Nephron (organoid): ENCODE results near the gene CENPU.

Experiments
- H3K27ac Mint-ChIP-seq, 3 experiments: 2 replicates each; pipeline ENCODE4 v1.8.0; 2020; ENCODE audit warnings: mixed read lengths in 3 of 3, mild to moderate bottlenecking in 2 of 3, moderate library complexity in 1 of 3
- H3K27me3 Mint-ChIP-seq: 2 replicates; pipeline ENCODE4 v1.8.0; 2021; ENCODE audit warnings: low read depth, mild to moderate bottlenecking, moderate library complexity, mixed read lengths
- H3K36me3 Mint-ChIP-seq: 2 replicates; pipeline ENCODE4 v1.8.0; 2020; ENCODE audit warnings: low read depth, mixed read lengths
- H3K4me1 Mint-ChIP-seq: 2 replicates; pipeline ENCODE4 v1.8.0; 2020; ENCODE audit warnings: mixed read lengths
- H3K4me3 Mint-ChIP-seq, 3 experiments: 2 replicates each; pipeline ENCODE4 v1.8.0; 2020; ENCODE audit warnings: mild to moderate bottlenecking in 3 of 3, mixed read lengths in 3 of 3, moderate library complexity in 2 of 3
- H3K9me3 Mint-ChIP-seq: 2 replicates; pipeline ENCODE4 v1.8.0; 2020; ENCODE audit warnings: mixed read lengths
- CTCF ChIP-seq, 3 experiments: fragments of 200-600 bp; sonication (generic); IDR thresholded peaks; one replicate each; pipeline ENCODE4 v1.5.0; 2021; ENCODE audit warnings: antibody characterized with exemption in 3 of 3; ENCODE audit not compliant: unreplicated experiment in 3 of 3

Gene CENPU

DNA sequence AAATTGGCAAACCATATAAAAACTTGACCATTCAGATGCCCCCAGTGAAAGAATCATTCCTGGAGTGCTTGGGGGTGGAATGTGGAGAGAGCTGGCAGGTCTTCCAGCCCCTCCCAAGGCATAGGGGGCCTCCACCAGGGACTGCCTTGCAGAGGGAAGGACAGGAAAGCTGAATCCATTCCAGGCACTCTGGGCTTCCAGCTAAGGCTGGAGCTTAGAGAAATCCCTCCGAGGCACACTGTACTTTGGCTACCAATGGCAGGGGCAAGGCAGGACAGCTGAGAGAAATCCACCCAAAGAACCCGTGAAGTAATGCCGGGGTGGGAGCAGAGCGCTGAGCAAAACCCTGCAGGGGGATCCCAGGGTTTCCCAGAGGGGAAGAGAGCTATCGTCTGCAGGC lies 4.0 kb downstream of the CENPU start:
- Mint-ChIP-seq H3K4me3 (peak overlapping the region in 2 of 3 experiments; percentile 15 to 69), H3K9me3 (no peaks in the 10 kb centered on the region), H3K4me1 (peaks cover 39% of the 10 kb centered on the region), H3K27me3 (peaks cover 4% of the 10 kb centered on the region), H3K27ac (peak overlapping the region in 1 of 3 experiments; percentile 20), H3K36me3 (peaks cover 36% of the 10 kb centered on the region)
- TF ChIP-seq CTCF (IDR thresholded peaks at IDR 0.05; ENCODE audit: unreplicated experiment in 3 of 3) = no peak

DNA sequence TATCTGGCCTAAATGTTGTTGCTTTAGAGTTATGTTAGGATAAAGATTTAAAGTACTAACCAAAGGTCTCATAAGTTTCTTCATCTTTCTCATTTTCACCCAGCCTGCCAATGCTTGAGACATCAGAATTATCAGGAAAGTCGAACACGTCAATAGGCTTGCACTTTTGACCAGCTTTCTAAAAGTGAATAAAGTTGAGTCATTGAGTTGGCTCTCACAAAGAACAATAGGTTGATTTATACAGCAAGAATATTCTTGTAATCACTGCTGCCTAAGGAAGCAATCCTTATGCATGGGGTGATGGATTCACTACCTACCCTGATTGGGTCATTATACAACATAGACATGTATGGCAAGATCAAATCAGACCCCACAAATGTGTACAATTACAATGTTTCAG lies 5.0 kb downstream of the CENPU start:
- Mint-ChIP-seq H3K4me3 (no peak overlapping the region), H3K27me3 (peaks cover 4% of the 10 kb centered on the region), H3K4me1 (peaks cover 33% of the 10 kb centered on the region), H3K27ac (no peak overlapping the region), H3K9me3 (no peaks in the 10 kb centered on the region), H3K36me3 (peaks cover 44% of the 10 kb centered on the region)
- no peak for TF ChIP-seq CTCF (IDR thresholded peaks at IDR 0.05; ENCODE audit: unreplicated experiment in 3 of 3)

GRCh38 chr4:184727430-184727829 lies 6.5 kb downstream of the CENPU start:
- Mint-ChIP-seq H3K36me3 (peaks cover 55% of the 10 kb centered on the region), H3K9me3 (no peaks in the 10 kb centered on the region), H3K4me3 (no peak overlapping the region), H3K27ac (no peak overlapping the region), H3K27me3 (no peaks in the 10 kb centered on the region), H3K4me1 (peaks cover 27% of the 10 kb centered on the region)
- no peak for TF ChIP-seq CTCF (IDR thresholded peaks at IDR 0.05; ENCODE audit: unreplicated experiment in 3 of 3)

DNA sequence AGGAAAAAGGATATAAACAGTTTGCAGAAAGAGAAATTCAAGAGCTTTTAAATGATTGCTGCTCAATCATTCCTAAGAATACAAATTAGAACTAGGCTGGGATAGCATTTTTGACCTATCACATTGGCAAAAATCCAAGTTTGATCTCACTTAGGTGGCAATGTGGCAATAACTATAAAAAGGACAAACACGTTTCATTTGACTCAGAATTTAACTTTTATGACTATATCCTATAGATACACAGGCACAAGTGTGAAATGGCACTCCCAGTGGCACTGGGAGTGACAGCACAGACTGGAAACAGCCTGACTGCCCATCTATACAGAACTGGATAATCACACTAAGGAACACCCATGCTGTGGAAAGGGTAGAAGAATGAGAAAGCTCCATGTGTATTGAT lies 11.1 kb downstream of the CENPU start:
- H3K36me3 Mint-ChIP-seq = peaks cover 77% of the 10 kb centered on the region
- H3K27ac Mint-ChIP-seq = no peak overlapping the region
- TF ChIP-seq CTCF (IDR thresholded peaks at IDR 0.05; ENCODE audit: unreplicated experiment in 3 of 3) = no peak
- peaks cover 12% of the 10 kb centered on the region for H3K9me3 Mint-ChIP-seq
- peaks cover 1% of the 10 kb centered on the region for H3K4me1 Mint-ChIP-seq
- no peaks in the 10 kb centered on the region for H3K27me3 Mint-ChIP-seq
- no peak overlapping the region for H3K4me3 Mint-ChIP-seq

DNA sequence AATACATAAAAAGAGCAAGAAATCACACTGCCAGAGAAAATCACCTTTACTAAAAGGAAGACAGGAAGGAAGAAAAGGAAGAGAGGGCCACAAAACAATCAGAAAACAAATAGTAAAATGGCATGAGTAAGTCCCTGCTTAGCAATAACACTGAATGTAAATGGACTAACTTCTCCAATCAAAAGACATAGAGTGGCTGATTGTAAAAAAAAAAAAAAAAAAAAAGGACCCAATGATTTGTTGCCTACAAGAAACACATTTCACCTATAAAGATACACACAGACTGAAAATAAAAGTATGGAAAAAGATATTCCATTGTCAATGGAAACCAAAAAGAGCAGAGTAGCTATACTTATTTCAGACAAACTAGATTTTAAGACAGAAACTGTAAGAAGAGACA lies 12.6 kb downstream of the CENPU start:
- TF ChIP-seq CTCF (IDR thresholded peaks at IDR 0.05; ENCODE audit: unreplicated experiment in 3 of 3) = no peak
- H3K4me3 Mint-ChIP-seq = no peak overlapping the region
- peaks cover 12% of the 10 kb centered on the region for H3K9me3 Mint-ChIP-seq
- no peaks in the 10 kb centered on the region for H3K27me3 Mint-ChIP-seq
- no peak overlapping the region for H3K27ac Mint-ChIP-seq
- H3K4me1 Mint-ChIP-seq = peaks cover 6% of the 10 kb centered on the region
- peaks cover 71% of the 10 kb centered on the region for H3K36me3 Mint-ChIP-seq

GRCh38 chr4:184719407-184719806 lies 14.5 kb downstream of the CENPU start:
- Mint-ChIP-seq H3K4me1 (peaks cover 6% of the 10 kb centered on the region), H3K27me3 (no peaks in the 10 kb centered on the region), H3K36me3 (peaks cover 70% of the 10 kb centered on the region)

More at GRCh38 chr4:184719407-184719806, 14.5 kb downstream of the CENPU start:
- Mint-ChIP-seq H3K9me3 (peaks cover 12% of the 10 kb centered on the region), H3K4me3 (no peak overlapping the region), H3K27ac (no peak overlapping the region)
- no peak for TF ChIP-seq CTCF (IDR thresholded peaks at IDR 0.05; ENCODE audit: unreplicated experiment in 3 of 3)
